Loucy (cell line): Measurements from ENCODE around the gene HOXD1.

Source experiments
- EZH2phosphoT487 ChIP-seq: fragments of 200-600 bp; IDR thresholded peaks from 2 replicates; pipeline ENCODE4 v1.6.1; 2018; ENCODE audit warnings: antibody characterized with exemption, mild to moderate bottlenecking, moderate library complexity, borderline replicate concordance
- TF ChIP-seq, protein P1 (sequence below): fragments of 200-600 bp; sonication (generic); conservative IDR thresholded peaks from 2 replicates; pipeline ENCODE4 v1.5.1; 2014; ENCODE audit warnings: mild to moderate bottlenecking, antibody characterized with exemption, low read length

DNA sequence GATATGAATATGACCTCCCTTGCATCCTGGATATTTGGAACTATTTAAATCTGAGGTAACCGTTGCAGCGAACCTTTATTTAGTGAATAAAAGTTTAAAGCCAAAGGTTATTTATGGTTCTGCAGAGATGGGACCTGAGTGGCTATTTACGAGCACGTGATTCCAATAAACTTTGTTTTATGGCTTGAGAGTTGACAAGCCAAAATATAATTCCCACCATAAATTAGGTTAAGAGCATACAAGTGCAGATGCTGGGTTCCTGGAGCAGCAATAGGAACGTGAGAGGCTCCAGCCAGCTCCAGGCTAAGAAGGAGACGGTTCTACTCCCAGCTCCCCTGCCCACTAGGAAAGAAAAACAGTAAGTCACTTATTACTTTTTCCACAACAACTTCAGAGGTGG is 42.4 kb upstream of the HOXD1 start:
- TF ChIP-seq, protein P1, sequence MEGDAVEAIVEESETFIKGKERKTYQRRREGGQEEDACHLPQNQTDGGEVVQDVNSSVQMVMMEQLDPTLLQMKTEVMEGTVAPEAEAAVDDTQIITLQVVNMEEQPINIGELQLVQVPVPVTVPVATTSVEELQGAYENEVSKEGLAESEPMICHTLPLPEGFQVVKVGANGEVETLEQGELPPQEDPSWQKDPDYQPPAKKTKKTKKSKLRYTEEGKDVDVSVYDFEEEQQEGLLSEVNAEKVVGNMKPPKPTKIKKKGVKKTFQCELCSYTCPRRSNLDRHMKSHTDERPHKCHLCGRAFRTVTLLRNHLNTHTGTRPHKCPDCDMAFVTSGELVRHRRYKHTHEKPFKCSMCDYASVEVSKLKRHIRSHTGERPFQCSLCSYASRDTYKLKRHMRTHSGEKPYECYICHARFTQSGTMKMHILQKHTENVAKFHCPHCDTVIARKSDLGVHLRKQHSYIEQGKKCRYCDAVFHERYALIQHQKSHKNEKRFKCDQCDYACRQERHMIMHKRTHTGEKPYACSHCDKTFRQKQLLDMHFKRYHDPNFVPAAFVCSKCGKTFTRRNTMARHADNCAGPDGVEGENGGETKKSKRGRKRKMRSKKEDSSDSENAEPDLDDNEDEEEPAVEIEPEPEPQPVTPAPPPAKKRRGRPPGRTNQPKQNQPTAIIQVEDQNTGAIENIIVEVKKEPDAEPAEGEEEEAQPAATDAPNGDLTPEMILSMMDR = no peak
- TF ChIP-seq EZH2phosphoT487 = no peak
